ENCODE data around the gene VENTX. TPM values are rescaled to one million over a fixed set of nuclear protein-coding genes. Genes with fewer than 3 reads are reported as not detected.

VENTX gene
- total and polyA plus RNA-seq, 7 experiments from 2014 or later: 0.85 to 5.7 TPM; not detected in 5

DNA sequence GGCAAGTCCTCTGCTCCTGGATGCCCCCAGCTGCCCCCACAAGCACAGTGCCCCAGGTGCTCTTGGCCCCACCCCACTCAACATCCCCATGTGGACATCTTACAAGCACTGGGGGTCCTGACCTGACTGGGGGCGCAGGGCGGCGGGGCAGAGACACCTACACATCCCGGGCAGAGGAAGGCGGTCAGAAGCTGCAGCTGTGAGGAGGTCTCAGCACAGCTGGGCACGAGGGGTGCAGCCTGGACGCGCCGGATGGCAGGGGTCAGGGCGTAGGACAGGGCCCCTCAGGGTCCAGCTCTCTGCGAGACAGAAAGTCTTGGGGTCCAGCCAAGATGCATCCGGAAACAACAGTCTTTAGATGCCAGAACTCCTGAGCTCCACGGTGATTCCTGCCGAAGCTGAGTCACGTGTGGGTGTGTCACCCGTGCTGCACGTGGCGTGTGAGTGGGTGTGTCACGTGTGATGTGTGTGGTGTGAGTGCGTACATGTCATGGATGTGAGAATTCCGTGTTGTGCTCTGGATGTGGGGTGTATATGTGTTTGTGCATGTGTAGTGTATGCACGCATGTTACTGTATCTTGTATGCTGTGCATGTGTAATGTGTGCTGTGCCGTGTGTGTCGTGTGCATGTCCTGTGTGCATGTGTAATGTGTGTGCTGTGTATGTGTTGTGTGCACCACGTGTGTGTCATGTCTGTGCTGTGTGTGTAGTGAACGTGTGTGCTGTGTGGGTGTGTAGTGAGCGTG lies 5.1 kb downstream of the VENTX start:
- DNase-seq: no peak
- peaks cover 34 to 44% (median 42%) of the 10 kb centered on the region in 5 donors for H3K27me3 Mint-ChIP-seq
- intact Hi-C loops (cut with micrococcal nuclease): no loop called here
- H3K9me3 Mint-ChIP-seq: no peaks in the 10 kb centered on the region
- peaks cover 11 to 29% (median 14%) of the 10 kb centered on the region in 7 donors for H3K4me1 Mint-ChIP-seq
- no peaks in the 10 kb centered on the region for H3K36me3 Mint-ChIP-seq
- no peak overlapping the region for H3K27ac ChIP-seq (ENCODE audit: low read depth, low read length)
- H3K27me3 ChIP-seq (ENCODE audit: control insufficient read depth in 2 of 2, insufficient read depth in 2 of 2, low read length in 2 of 2): peaks cover 3 to 13% of the 10 kb centered on the region in 2 donors
- no peaks in the 10 kb centered on the region for H3K9me3 ChIP-seq (ENCODE audit: control insufficient read depth in 2 of 3, low read length in 3 of 3)
- ATAC-seq: no peak
- H3K27ac Mint-ChIP-seq: peak overlapping the region in 2 of 9 donors; percentile 48 to 73
- H3K4me1 ChIP-seq (ENCODE audit: control insufficient read depth in 2 of 2, insufficient read depth in 2 of 2, low read length in 2 of 2): peaks cover 0 to 11% of the 10 kb centered on the region in 2 donors
- H3K4me3 ChIP-seq (ENCODE audit: low read length): no peak overlapping the region
- CTCF ChIA-PET: no interaction called here
- no peaks in the 10 kb centered on the region for H3K36me3 ChIP-seq (ENCODE audit: control insufficient read depth in 2 of 3, insufficient read depth in 3 of 3, low read length in 3 of 3)
- POLR2A ChIA-PET: no interaction called here
- H3K4me3 Mint-ChIP-seq: peak overlapping the region in 6 of 10 donors; percentile 6 to 68 (median 46)

DNA sequence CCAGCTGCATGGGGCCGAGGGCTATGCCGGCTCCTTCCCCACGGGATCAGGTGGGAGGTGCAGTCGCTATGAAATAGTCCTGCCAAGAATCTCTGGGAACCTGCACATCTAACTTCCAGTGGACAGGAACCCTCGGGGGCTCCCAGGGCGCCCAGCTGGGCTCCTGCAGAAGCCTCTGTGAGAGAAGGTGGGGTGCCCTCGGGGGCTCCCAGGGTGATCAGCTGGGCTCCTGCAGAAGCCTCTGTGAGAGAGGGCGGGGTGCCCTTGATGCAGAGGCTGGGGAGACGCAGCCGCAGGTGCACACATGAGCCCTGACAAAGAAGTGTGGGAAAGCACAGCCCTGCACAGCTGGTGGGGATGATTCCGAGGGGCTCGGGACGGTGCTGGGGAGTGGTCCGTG lies 5.9 kb downstream of the VENTX start:
- H3K27ac ChIP-seq (ENCODE audit: low read depth, low read length): no peak overlapping the region
- ChIA-PET POLR2A (no interaction called here), CTCF (interaction anchor here (0.7 kb wide), 1 partner anchor 810 kb away, joined by 4 read pairs; no protein-coding TSS in a partner anchor)
- Mint-ChIP-seq H3K4me1 (peaks cover 11 to 27% (median 14%) of the 10 kb centered on the region in 7 donors), H3K27ac (no peak overlapping the region), H3K27me3 (peaks cover 29 to 42% (median 39%) of the 10 kb centered on the region in 5 donors), H3K4me3 (no peak overlapping the region), H3K36me3 (no peaks in the 10 kb centered on the region), H3K9me3 (no peaks in the 10 kb centered on the region)
- intact Hi-C loops (cut with micrococcal nuclease): no loop called here
- H3K27me3 ChIP-seq (ENCODE audit: control insufficient read depth in 2 of 2, insufficient read depth in 2 of 2, low read length in 2 of 2): peaks cover 3 to 12% of the 10 kb centered on the region in 2 donors
- ATAC-seq (no peak), DNase-seq (no peak)
- no peak overlapping the region for H3K4me3 ChIP-seq (ENCODE audit: low read length)
- H3K4me1 ChIP-seq (ENCODE audit: control insufficient read depth in 2 of 2, insufficient read depth in 2 of 2, low read length in 2 of 2): peaks cover 0 to 11% of the 10 kb centered on the region in 2 donors
- no peaks in the 10 kb centered on the region for H3K36me3 ChIP-seq (ENCODE audit: control insufficient read depth in 2 of 3, insufficient read depth in 3 of 3, low read length in 3 of 3)
- H3K9me3 ChIP-seq (ENCODE audit: control insufficient read depth in 2 of 3, low read length in 3 of 3): no peaks in the 10 kb centered on the region

DNA sequence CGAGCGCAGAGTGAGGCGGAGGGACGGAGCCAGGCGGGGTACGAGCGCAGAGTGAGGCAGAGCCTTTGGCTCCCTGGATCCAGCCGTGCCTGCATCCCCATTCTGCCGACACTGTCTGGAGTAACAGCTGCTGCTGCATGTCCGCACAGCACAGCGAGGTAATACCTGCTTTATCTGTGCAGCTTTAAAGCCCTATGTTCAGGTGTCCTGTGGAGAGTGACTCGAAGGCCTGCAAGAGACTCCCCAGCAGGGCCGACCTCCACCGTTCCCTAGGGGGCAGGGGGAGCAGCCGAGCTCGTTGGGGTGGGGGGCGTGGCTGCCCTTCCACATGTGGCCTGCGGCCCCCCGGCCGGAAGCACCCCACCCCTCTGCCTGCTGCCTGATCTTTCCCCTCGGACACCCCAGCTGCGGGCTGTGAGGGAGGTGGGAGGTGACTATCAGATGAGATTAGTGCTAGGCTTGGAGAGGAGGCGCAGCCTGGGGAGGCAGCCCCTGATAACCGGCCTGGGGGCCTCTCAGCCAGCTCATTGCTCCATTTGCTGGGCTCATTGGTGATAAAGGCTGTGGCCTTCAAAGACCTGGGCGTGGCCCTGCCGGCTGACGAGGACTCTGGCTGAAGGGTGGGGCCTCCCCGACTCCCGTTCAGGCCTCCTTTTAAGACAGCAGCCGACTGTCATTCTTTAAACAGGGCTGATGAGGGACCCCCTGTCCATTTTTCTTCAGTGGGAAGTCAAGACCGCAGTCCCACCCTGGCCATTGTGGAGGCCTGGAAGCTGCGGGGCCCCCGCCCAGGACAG lies 8.0 kb downstream of the VENTX start:
- H3K4me1 Mint-ChIP-seq: peaks cover 10 to 27% (median 13%) of the 10 kb centered on the region in 7 donors
- Histone ChIP-seq H3K36me3 (ENCODE audit: control insufficient read depth in 2 of 3, insufficient read depth in 3 of 3, low read length in 3 of 3) (no peaks in the 10 kb centered on the region), H3K4me1 (ENCODE audit: control insufficient read depth in 2 of 2, insufficient read depth in 2 of 2, low read length in 2 of 2) (peaks cover 0 to 11% of the 10 kb centered on the region in 2 donors), H3K9me3 (ENCODE audit: control insufficient read depth in 2 of 3, low read length in 3 of 3) (no peaks in the 10 kb centered on the region), H3K27ac (ENCODE audit: low read depth, low read length) (no peak overlapping the region), H3K4me3 (ENCODE audit: low read length) (no peak overlapping the region), H3K27me3 (ENCODE audit: control insufficient read depth in 2 of 2, insufficient read depth in 2 of 2, low read length in 2 of 2) (peaks cover 0 to 7% of the 10 kb centered on the region in 2 donors)
- H3K27ac Mint-ChIP-seq: no peak overlapping the region
- intact Hi-C loops (cut with micrococcal nuclease): no loop called here
- CTCF ChIA-PET: no interaction called here
- peaks cover 20 to 33% (median 26%) of the 10 kb centered on the region in 5 donors for H3K27me3 Mint-ChIP-seq
- ATAC-seq (no peak), DNase-seq (no peak)
- H3K36me3 Mint-ChIP-seq: no peaks in the 10 kb centered on the region
- no peak overlapping the region for H3K4me3 Mint-ChIP-seq
- no peaks in the 10 kb centered on the region for H3K9me3 Mint-ChIP-seq
- POLR2A ChIA-PET: interaction anchor here (1.1 kb wide), 1 partner anchor 11 kb away, joined by 3 read pairs; no protein-coding TSS in a partner anchor

DNA sequence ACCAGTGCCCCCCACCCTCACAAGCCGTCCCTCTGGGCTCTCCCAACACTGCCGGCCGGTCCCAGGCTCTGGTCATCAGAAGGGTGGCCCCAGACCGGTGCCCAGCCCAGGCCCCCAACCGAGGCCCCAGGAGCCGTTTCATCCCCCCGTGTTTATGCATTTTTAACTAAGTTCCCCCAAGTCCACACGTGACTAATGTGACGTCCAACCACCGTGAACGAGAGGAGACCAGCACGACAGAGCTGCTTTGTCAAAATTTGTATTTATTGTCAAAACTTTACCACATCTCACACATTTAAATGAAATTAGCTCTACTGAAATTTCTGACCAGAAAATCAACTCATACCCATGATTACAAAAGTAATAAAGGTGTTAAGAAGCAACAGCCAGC lies 8.6 kb downstream of the VENTX start:
- no peak overlapping the region for H3K4me3 Mint-ChIP-seq
- H3K36me3 ChIP-seq (ENCODE audit: control insufficient read depth in 2 of 3, insufficient read depth in 3 of 3, low read length in 3 of 3): no peaks in the 10 kb centered on the region
- no peak overlapping the region for H3K27ac ChIP-seq (ENCODE audit: low read depth, low read length)
- peaks cover 0 to 7% of the 10 kb centered on the region in 2 donors for H3K4me1 ChIP-seq (ENCODE audit: control insufficient read depth in 2 of 2, insufficient read depth in 2 of 2, low read length in 2 of 2)
- peaks cover 0 to 3% of the 10 kb centered on the region in 2 donors for H3K27me3 ChIP-seq (ENCODE audit: control insufficient read depth in 2 of 2, insufficient read depth in 2 of 2, low read length in 2 of 2)
- no peaks in the 10 kb centered on the region for H3K9me3 Mint-ChIP-seq
- intact Hi-C loops (cut with micrococcal nuclease): no loop called here
- no peaks in the 10 kb centered on the region for H3K9me3 ChIP-seq (ENCODE audit: control insufficient read depth in 2 of 3, low read length in 3 of 3)
- DNase-seq: no peak
- ChIA-PET POLR2A (no interaction called here), CTCF (no interaction called here)
- no peak overlapping the region for H3K27ac Mint-ChIP-seq
- H3K27me3 Mint-ChIP-seq: peaks cover 14 to 27% (median 20%) of the 10 kb centered on the region in 5 donors
- ATAC-seq: no peak
- H3K4me3 ChIP-seq (ENCODE audit: low read length): no peak overlapping the region
- no peaks in the 10 kb centered on the region for H3K36me3 Mint-ChIP-seq
- H3K4me1 Mint-ChIP-seq: peaks cover 4 to 22% (median 7%) of the 10 kb centered on the region in 7 donors

DNA sequence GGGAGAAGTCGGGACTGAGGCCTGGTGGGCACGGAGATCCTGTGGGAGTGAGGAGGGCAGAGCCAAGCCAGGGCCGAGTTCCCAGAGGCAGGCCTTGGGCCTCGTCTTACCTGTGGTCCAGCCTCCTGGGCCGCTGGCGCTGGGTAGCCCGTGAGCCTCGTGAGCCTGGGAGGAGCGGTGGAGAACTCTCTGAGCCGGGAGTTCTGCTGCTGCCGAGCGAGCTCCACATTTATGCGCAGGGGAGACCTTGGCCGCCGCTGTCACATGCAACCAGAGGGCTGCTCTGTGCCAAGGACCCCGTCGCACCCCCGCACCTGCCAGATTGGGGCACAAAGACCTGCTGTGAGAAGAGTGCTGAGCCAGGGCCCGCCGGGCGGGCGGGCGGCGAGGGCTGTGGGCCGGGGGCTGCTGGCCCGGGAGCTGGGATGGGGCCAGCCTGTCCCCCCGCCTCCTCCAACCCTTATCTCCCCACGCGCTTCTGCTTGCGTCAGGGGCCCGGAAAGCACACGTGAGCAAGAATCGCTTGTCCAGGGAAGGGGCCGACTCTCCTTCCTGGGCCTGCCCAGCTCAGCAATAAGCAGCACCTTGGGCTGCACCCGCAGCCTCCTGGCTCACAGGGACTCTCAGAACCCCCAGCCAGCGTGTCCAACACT lies 10.2 kb downstream of the VENTX start:
- Mint-ChIP-seq H3K9me3 (no peaks in the 10 kb centered on the region), H3K4me1 (peaks cover 0 to 11% (median 0%) of the 10 kb centered on the region in 7 donors), H3K4me3 (no peak overlapping the region), H3K27me3 (peaks cover 5 to 16% (median 9%) of the 10 kb centered on the region in 5 donors), H3K36me3 (no peaks in the 10 kb centered on the region), H3K27ac (no peak overlapping the region)
- ChIA-PET CTCF (no interaction called here), POLR2A (interaction anchor here (1.0 kb wide), 1 partner anchor 10 kb away, joined by 3 read pairs; no protein-coding TSS in a partner anchor)
- DNase-seq: no peak
- Histone ChIP-seq H3K27me3 (ENCODE audit: control insufficient read depth in 2 of 2, insufficient read depth in 2 of 2, low read length in 2 of 2) (peaks cover 0 to 3% of the 10 kb centered on the region in 2 donors), H3K4me3 (ENCODE audit: low read length) (no peak overlapping the region), H3K27ac (ENCODE audit: low read depth, low read length) (no peak overlapping the region), H3K36me3 (ENCODE audit: control insufficient read depth in 2 of 3, insufficient read depth in 3 of 3, low read length in 3 of 3) (no peaks in the 10 kb centered on the region), H3K4me1 (ENCODE audit: control insufficient read depth in 2 of 2, insufficient read depth in 2 of 2, low read length in 2 of 2) (no peaks in the 10 kb centered on the region), H3K9me3 (ENCODE audit: control insufficient read depth in 2 of 3, low read length in 3 of 3) (no peaks in the 10 kb centered on the region)
- ATAC-seq: no peak
- intact Hi-C loops (cut with micrococcal nuclease): loop anchor here in 1 of 2 donors (1.0 kb wide), 1 partner anchor 70 kb away; no protein-coding TSS in a partner anchor

DNA sequence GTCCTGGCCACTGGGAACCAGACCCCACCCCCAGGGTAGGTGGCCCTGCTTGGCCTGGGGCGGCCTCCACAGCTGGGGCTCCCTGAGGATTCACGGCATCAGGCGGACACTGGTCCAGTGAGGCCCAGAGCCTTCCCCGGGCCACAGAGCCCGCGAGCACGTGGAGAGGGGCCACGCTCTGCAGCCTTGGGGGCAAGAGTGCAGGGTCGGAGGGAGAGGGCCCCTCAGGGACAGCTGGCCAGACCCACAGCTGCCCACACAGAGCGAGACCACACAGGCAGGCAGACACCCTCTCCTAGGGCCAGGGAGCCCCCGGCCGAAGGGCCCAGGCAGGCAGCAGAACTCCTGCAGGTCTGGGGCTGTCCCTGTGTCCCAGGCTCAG lies 10.7 kb downstream of the VENTX start:
- intact Hi-C loops (cut with micrococcal nuclease): no loop called here
- Histone ChIP-seq H3K4me1 (ENCODE audit: control insufficient read depth in 2 of 2, insufficient read depth in 2 of 2, low read length in 2 of 2) (no peaks in the 10 kb centered on the region), H3K9me3 (ENCODE audit: control insufficient read depth in 2 of 3, low read length in 3 of 3) (no peaks in the 10 kb centered on the region), H3K27ac (ENCODE audit: low read depth, low read length) (no peak overlapping the region), H3K36me3 (ENCODE audit: control insufficient read depth in 2 of 3, insufficient read depth in 3 of 3, low read length in 3 of 3) (no peaks in the 10 kb centered on the region), H3K27me3 (ENCODE audit: control insufficient read depth in 2 of 2, insufficient read depth in 2 of 2, low read length in 2 of 2) (peaks cover 0 to 3% of the 10 kb centered on the region in 2 donors), H3K4me3 (ENCODE audit: low read length) (no peak overlapping the region)
- no peak overlapping the region for H3K4me3 Mint-ChIP-seq
- H3K36me3 Mint-ChIP-seq: no peaks in the 10 kb centered on the region
- POLR2A ChIA-PET: interaction anchor here (1.0 kb wide), 1 partner anchor 9 kb away, joined by 3 read pairs; no protein-coding TSS in a partner anchor
- no peak for DNase-seq
- no peak for ATAC-seq
- CTCF ChIA-PET: no interaction called here
- peaks cover 0 to 11% (median 5%) of the 10 kb centered on the region in 5 donors for H3K27me3 Mint-ChIP-seq
- no peak overlapping the region for H3K27ac Mint-ChIP-seq
- H3K9me3 Mint-ChIP-seq: no peaks in the 10 kb centered on the region
- H3K4me1 Mint-ChIP-seq: peaks cover 0 to 8% (median 0%) of the 10 kb centered on the region in 7 donors
